Activated gamma-delta T cell treated with anti-CD3 and anti-CD28 coated beads, Interleukin-2, amount 50 U/mL, for 16 hours (primary cell): ENCODE measurements around the gene CCDC186.
A peak's percentile ranks its signal among the peaks of the same experiment; 100 is the strongest.

Source experiments
- DNase-seq: peaks from one replicate; pipeline ENCODE4 v3.0.0-alpha.2; 2020; ENCODE audit warnings: low read depth

Gene CCDC186

GRCh38 chr10:114173921-114174694 lies at the start of gene CCDC186:
CCDC186 (minus strand) TSS chr10:114174203; CDS start chr10:114163268, 10,935 bp downstream.
- peak; percentile 96 for DNase-seq

GRCh38 chr10:114223066-114223465 lies 49.1 kb upstream of the CCDC186 start:
- no peak for DNase-seq

GRCh38 chr10:114221235-114221634 lies 47.2 kb upstream of the CCDC186 start:
- no peak for DNase-seq

- DNase-seq = no peak
Measured at GRCh38 chr10:114220281-114220680, 46.3 kb upstream of the CCDC186 start.

- no peak for DNase-seq
Measured at GRCh38 chr10:114215033-114215432, 41.0 kb upstream of the CCDC186 start.

- no peak for DNase-seq
Measured at GRCh38 chr10:114212153-114212552, 38.1 kb upstream of the CCDC186 start.

- DNase-seq = no peak
Measured at GRCh38 chr10:114208351-114208750, 34.3 kb upstream of the CCDC186 start.

- no peak for DNase-seq
Measured at GRCh38 chr10:114207349-114207748, 33.3 kb upstream of the CCDC186 start.

- DNase-seq = no peak
Measured at GRCh38 chr10:114206902-114207301, 32.9 kb upstream of the CCDC186 start.

GRCh38 chr10:114202812-114203211 lies 28.8 kb upstream of the CCDC186 start:
- DNase-seq = no peak

- DNase-seq = no peak
Measured at GRCh38 chr10:114199239-114199638, 25.2 kb upstream of the CCDC186 start.

GRCh38 chr10:114195079-114195478 lies 21.1 kb upstream of the CCDC186 start:
- DNase-seq = no peak

GRCh38 chr10:114189700-114190099 lies 15.7 kb upstream of the CCDC186 start:
- DNase-seq = no peak

GRCh38 chr10:114188900-114189299 lies 14.9 kb upstream of the CCDC186 start:
- DNase-seq = no peak

GRCh38 chr10:114188001-114188400 lies 14.0 kb upstream of the CCDC186 start:
- no peak for DNase-seq

- DNase-seq = no peak
Measured at GRCh38 chr10:114184276-114184675, 10.3 kb upstream of the CCDC186 start.

- no peak for DNase-seq
Measured at GRCh38 chr10:114183563-114183962, 9.6 kb upstream of the CCDC186 start.

- DNase-seq = no peak
Measured at GRCh38 chr10:114181971-114182370, 8.0 kb upstream of the CCDC186 start.

- DNase-seq = no peak
Measured at GRCh38 chr10:114180937-114181336, 6.9 kb upstream of the CCDC186 start.

- no peak for DNase-seq
Measured at GRCh38 chr10:114179747-114180146, 5.7 kb upstream of the CCDC186 start.

- no peak for DNase-seq
Measured at GRCh38 chr10:114179148-114179547, 5.1 kb upstream of the CCDC186 start, which contains the start of gene TDRD1. TDRD1 (plus strand) TSS chr10:114179353; CDS start chr10:114187832, 8,479 bp downstream.

GRCh38 chr10:114176511-114176910 lies 2.5 kb upstream of the CCDC186 start:
- no peak for DNase-seq

GRCh38 chr10:114175667-114176066 lies 1.7 kb upstream of the CCDC186 start:
- DNase-seq = no peak

GRCh38 chr10:114174695-114175188 lies 739 bp upstream of the CCDC186 start:
- no peak for DNase-seq
